A549 treated with RU486 at 1 μM for 4 hours (cell line): ENCODE data around the gene TRIM77. TPM values are rescaled to one million over a fixed set of nuclear protein-coding genes. Genes with fewer than 3 reads are reported as not detected.

ENCODE experiments used
- total RNA-seq: library from RNA; stranded (reverse); fragments of 200-300 nt; extraction: Qiagen RNA extraction; gene quantifications from 5 replicates; pipeline ENCODE4 v1.2.3, GENCODE V29; 2022; ENCODE audit warnings: low read depth

TRIM77 gene, protein sequence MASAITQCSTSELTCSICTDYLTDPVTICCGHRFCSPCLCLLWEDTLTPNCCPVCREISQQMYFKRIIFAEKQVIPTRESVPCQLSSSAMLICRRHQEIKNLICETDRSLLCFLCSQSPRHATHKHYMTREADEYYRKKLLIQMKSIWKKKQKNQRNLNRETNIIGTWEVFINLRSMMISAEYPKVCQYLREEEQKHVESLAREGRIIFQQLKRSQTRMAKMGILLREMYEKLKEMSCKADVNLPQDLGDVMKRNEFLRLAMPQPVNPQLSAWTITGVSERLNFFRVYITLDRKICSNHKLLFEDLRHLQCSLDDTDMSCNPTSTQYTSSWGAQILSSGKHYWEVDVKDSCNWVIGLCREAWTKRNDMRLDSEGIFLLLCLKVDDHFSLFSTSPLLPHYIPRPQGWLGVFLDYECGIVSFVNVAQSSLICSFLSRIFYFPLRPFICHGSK
- not detected in 5 replicates for total RNA-seq

DNA sequence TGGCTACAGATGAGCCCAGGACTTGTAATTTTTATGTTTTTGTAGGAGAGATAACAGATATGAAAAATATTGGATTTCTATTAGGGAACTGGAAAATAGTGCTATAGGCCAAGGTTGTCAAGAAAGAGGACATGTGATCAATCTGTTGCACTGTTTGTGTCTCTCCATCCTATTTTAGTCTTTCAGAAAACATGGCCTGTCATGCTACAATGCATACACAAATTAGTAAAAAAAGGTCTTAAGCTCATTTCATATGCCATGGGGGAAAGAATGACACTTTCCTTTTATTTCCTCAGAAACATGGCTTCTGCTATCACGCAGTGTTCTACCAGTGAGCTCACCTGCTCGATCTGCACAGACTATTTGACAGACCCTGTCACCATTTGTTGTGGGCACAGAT, at the start of gene TRIM77:
Gene TRIM77, plus strand, starts transcription at position 301 of the 400 bp plus-strand sequence. Its CDS starts 0 bp downstream, at position 301.

Other genes starting within 250 kb of the TRIM77 start
- not detected in 5 replicates for gene NOX4, start 218.9 kb upstream of the TRIM77 start, total RNA-seq
- gene TRIM49, start 98.3 kb downstream of the TRIM77 start, total RNA-seq, result not detected in 5 replicates
- gene TRIM64B, start 168.2 kb downstream of the TRIM77 start, total RNA-seq, result not detected in 5 replicates
- 0.05 TPM in 1 of 5 replicates, not detected in the others for gene TRIM49D1, start 211.9 kb downstream of the TRIM77 start, total RNA-seq
- gene TRIM49D2, start 213.8 kb downstream of the TRIM77 start, total RNA-seq, result not detected in 5 replicates